ENCODE results near the gene LTBP3. TPM values are rescaled to one million over a fixed set of nuclear protein-coding genes. Genes with fewer than 3 reads are reported as not detected.
A peak's percentile ranks its signal among the peaks of the same experiment; 100 is the strongest.

LTBP3 gene
- total and polyA plus RNA-seq, 2 of the 13 experiments (the other 11 are each of a cell fraction or from before 2014, with no cell fraction given), result 12.2 to 68.1 TPM

DNA sequence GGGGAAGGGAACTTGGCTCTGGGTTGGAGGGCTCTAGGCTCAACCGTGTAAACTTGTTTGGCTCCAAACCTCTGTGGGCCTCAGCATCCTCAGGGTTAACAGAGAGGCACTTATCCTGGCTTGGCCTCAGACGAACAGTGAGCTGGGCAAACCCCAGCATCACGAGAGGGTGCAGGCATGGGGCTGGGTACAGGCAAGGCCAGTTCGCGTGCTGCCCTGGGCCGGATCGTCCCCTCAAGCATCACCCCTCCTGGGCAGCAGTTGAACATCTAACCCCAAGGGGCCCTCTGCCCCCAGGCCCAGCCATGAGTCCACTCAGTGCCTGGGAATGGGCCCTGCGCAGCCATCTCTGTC, 19.6 kb upstream of the LTBP3 start:
- in situ Hi-C loops (cut with HindIII; ENCODE audit: extremely low pct_ligation_motif_present, low pct_unique_long_range_greater_than_20kb), result loop anchor here (5.0 kb wide), 1 partner anchor 35 kb away; the partner anchor contains the start of gene MAP3K11
- peak overlapping the region in 2 of 3 experiments; percentile 73 to 77; a peak in 3 of 6 replicates for H3K4me3 ChIP-seq (replicated peaks in 1 of 3; ENCODE audit: insufficient read depth in 1 of 3, low read depth in 2 of 3, low read length in 3 of 3)
- no peak for DNase-seq (ENCODE audit: low spot score)
- peak overlapping the region; percentile 71; the same call in 1 of the 2 replicates for H3K9ac ChIP-seq (ENCODE audit: insufficient read depth, low read depth, low read length)
- no peak overlapping the region for H3K27ac ChIP-seq (ENCODE audit: extremely low read length, insufficient read depth, low read length)
- ATAC-seq, result no peak
- POLR2A ChIA-PET, result interaction anchor here (0.8 to 2.1 kb wide), 8 partner anchors 8 to 159 kb away, joined by 3 to 11 read pairs (median 6); partner anchors contain the start of gene MAP3K11
- BruUV-seq (replicated peaks), result no TSS peak
- TF ChIP-seq GABPB1 (CRISPR knock-in tag; IDR thresholded peaks at IDR 0.05) (peak; percentile 7; the same call in 1 of the 2 replicates), RBAK (CRISPR knock-in tag; IDR thresholded peaks at IDR 0.05) (no peak), ZNF605 (CRISPR knock-in tag; IDR thresholded peaks at IDR 0.05) (peak; percentile 11; the same call in 1 of the 2 replicates), ZNF652 (CRISPR knock-in tag; IDR thresholded peaks at IDR 0.05; ENCODE audit: borderline replicate concordance, low read depth) (0 out of 2 replicates have a peak, but pooled peaks have one; percentile 55), PHF21A (CRISPR knock-in tag; IDR thresholded peaks at IDR 0.05) (no peak)
- CTCF ChIA-PET (ENCODE audit: low intra/inter-chr PET ratio, low total read pairs), result no interaction called here
- H3K9me3 ChIP-seq (ENCODE audit: low read length), result no peaks in the 10 kb centered on the region
- peaks cover 44% of the 10 kb centered on the region for H3K4me1 ChIP-seq (ENCODE audit: insufficient read depth, low read length)
- 0% methylated on average over 1 of the region's 8 CpGs for WGBS (ENCODE audit: low lambda C conversion rate)
- H2AFZ ChIP-seq (ENCODE audit: low read length), result no peak overlapping the region
- H4K20me1 ChIP-seq (ENCODE audit: insufficient read depth, low read length), result no peaks in the 10 kb centered on the region
- peaks cover 1% of the 10 kb centered on the region for H3K79me2 ChIP-seq (ENCODE audit: insufficient read depth, low read length)
- peak overlapping the region; percentile 89 for H3K4me2 ChIP-seq (ENCODE audit: low read depth, low read length)
- peaks cover 2 to 9% of the 10 kb centered on the region in 2 experiments; a peak in 2 of 5 replicates for H3K36me3 ChIP-seq (replicated peaks in 1 of 2; ENCODE audit: control insufficient read depth in 1 of 2, insufficient read depth in 2 of 2, low read length in 2 of 2)
- FAIRE-seq, result no peak
- intact Hi-C loops (cut with micrococcal nuclease; ENCODE audit: unreplicated experiment), result no loop called here
- no peaks in the 10 kb centered on the region for H3K27me3 ChIP-seq (ENCODE audit: control insufficient read depth in 1 of 2, insufficient read depth in 2 of 2, low read length in 2 of 2)

DNA sequence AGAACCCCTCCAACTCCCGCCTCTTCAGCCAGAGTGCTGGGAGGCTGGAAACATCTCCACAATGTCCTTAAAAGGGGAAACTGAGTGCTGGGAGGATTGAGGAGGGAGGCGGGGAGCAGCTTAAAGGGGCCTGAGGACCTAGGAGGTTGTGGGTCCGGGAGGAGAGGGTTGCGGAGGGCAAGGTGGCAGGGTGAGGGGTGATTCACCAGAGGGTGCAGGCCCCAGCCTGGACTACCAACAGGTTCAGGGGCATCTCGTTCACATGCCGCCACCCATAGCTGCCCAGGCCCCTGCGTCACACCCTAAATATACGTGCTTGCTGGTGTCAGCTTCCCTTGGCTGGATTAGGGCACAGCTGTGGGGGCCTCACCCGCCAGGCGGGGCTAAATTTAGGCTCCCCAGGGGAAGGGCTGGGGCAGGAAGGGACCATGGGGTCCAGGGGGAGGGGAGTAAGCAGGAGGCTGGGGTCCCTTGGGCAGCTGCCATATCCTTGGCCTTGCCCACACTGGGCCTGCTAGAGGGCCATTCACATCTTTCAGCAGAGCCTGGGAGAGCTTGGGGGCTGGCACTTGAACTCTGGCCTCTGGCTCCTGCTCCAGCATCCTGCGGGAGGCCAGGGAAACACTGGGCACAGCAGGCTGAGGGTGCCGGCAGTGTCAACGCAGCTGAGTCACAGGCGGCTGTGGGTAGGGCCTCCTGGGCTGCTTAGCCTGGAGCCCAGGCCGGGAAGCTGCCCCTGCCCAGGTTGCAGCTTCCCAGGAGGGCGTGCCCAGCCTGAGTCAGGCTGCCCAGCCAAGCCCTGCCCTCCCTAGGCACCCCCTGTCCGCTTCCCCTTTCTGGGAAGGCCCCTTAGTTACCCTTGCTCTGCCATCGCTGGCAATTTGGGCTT, 19.0 kb upstream of the LTBP3 start:
- ChIA-PET POLR2A (interaction anchor here (0.6 to 2.1 kb wide), 13 partner anchors 9 to 535 kb away, joined by 3 to 11 read pairs (median 4); partner anchors contain the start of genes MAP3K11 and PCNX3), CTCF (ENCODE audit: low intra/inter-chr PET ratio, low total read pairs) (no interaction called here)
- intact Hi-C loops (cut with micrococcal nuclease; ENCODE audit: unreplicated experiment), result no loop called here
- FAIRE-seq (no peak), ATAC-seq (peak; percentile 71), DNase-seq (ENCODE audit: low spot score) (peak; percentile 49)
- H3K4me2 ChIP-seq (ENCODE audit: low read depth, low read length), result peak overlapping the region; percentile 89
- H3K9me3 ChIP-seq (ENCODE audit: low read length), result no peaks in the 10 kb centered on the region
- H3K79me2 ChIP-seq (ENCODE audit: insufficient read depth, low read length), result peaks cover 1% of the 10 kb centered on the region
- H2AFZ ChIP-seq (ENCODE audit: low read length), result no peak overlapping the region
- H3K9ac ChIP-seq (ENCODE audit: insufficient read depth, low read depth, low read length), result peak overlapping the region; percentile 71
- no TSS peak for BruUV-seq (replicated peaks)
- H3K27me3 ChIP-seq (ENCODE audit: control insufficient read depth in 1 of 2, insufficient read depth in 2 of 2, low read length in 2 of 2), result no peaks in the 10 kb centered on the region
- 21% methylated on average over 7 of the region's 18 CpGs for WGBS (ENCODE audit: low lambda C conversion rate)
- no peak overlapping the region for H3K27ac ChIP-seq (ENCODE audit: extremely low read length, insufficient read depth, low read length)
- H4K20me1 ChIP-seq (ENCODE audit: insufficient read depth, low read length), result no peaks in the 10 kb centered on the region
- peak overlapping the region; percentile 69 to 77 (median 73) for H3K4me3 ChIP-seq (replicated peaks in 1 of 3; ENCODE audit: insufficient read depth in 1 of 3, low read depth in 2 of 3, low read length in 3 of 3)
- in situ Hi-C loops (cut with HindIII; ENCODE audit: extremely low pct_ligation_motif_present, low pct_unique_long_range_greater_than_20kb), result loop anchor here (5.0 kb wide), 1 partner anchor 35 kb away; the partner anchor contains the start of gene MAP3K11
- H3K4me1 ChIP-seq (ENCODE audit: insufficient read depth, low read length), result peaks cover 42% of the 10 kb centered on the region
- H3K36me3 ChIP-seq (replicated peaks in 1 of 2; ENCODE audit: control insufficient read depth in 1 of 2, insufficient read depth in 2 of 2, low read length in 2 of 2), result peaks cover 2 to 9% of the 10 kb centered on the region in 2 experiments; a peak in 2 of 5 replicates
- TF ChIP-seq MTA3 (CRISPR knock-in tag; IDR thresholded peaks at IDR 0.05), result no peak
- TF ChIP-seq MXI1 (IDR thresholded peaks at IDR 0.05; ENCODE audit: borderline replicate concordance, low read depth, low read length), result no peak; the same call in 2 of the 3 replicates
- no peak for TF ChIP-seq ZNF703 (CRISPR knock-in tag; IDR thresholded peaks at IDR 0.05; ENCODE audit: borderline replicate concordance)
- TF ChIP-seq, protein P1, sequence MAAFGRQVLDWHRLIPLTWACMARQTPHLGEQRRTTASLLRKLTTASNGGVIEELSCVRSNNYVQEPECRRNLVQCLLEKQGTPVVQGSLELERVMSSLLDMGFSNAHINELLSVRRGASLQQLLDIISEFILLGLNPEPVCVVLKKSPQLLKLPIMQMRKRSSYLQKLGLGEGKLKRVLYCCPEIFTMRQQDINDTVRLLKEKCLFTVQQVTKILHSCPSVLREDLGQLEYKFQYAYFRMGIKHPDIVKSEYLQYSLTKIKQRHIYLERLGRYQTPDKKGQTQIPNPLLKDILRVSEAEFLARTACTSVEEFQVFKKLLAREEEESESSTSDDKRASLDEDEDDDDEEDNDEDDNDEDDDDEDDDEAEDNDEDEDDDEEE (CRISPR knock-in tag; IDR thresholded peaks at IDR 0.05), result no peak
- no peak for TF ChIP-seq CENPX (CRISPR knock-in tag; IDR thresholded peaks at IDR 0.05)
- no peak for TF ChIP-seq POGZ (CRISPR knock-in tag; IDR thresholded peaks at IDR 0.05)
- TF ChIP-seq, protein P2, sequence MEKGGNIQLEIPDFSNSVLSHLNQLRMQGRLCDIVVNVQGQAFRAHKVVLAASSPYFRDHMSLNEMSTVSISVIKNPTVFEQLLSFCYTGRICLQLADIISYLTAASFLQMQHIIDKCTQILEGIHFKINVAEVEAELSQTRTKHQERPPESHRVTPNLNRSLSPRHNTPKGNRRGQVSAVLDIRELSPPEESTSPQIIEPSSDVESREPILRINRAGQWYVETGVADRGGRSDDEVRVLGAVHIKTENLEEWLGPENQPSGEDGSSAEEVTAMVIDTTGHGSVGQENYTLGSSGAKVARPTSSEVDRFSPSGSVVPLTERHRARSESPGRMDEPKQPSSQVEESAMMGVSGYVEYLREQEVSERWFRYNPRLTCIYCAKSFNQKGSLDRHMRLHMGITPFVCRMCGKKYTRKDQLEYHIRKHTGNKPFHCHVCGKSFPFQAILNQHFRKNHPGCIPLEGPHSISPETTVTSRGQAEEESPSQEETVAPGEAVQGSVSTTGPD (CRISPR knock-in tag; IDR thresholded peaks at IDR 0.05), result no peak
- no peak for TF ChIP-seq SIN3B (IDR thresholded peaks at IDR 0.05; ENCODE audit: low read length)
